GM12878 (cell line): ENCODE measurements around the gene LTN1. TPM values are rescaled to one million over a fixed set of nuclear protein-coding genes. Genes with fewer than 3 reads are reported as not detected.

Source experiments
- ATAC-seq: fragments of 200-7000 bp; cut with Tn5 transposase; 3 replicates; pipeline ENCODE4 v1.9.1; 2020; ENCODE audit warnings: mild to moderate bottlenecking, moderate library complexity
- BruUV-seq: library from RNA; stranded (reverse); fragments of 400-500 nt; replicated peaks from 2 replicates; lab custom pipeline; 2021; lab: Mats Ljungman, UMichigan
- CTCF ChIA-PET: fragments of 300-600 bp; sonication (Branson Sonifier 250); formaldehyde crosslinking; extraction: SDS; loops from one replicate; lab custom pipeline; 2021; ENCODE audit warnings: inconsistent platforms; lab: Yijun Ruan, JAX
- POLR2A ChIA-PET: fragments of 350-600 bp; formaldehyde crosslinking; extraction: SDS; loops from one replicate; lab custom pipeline; 2021; ENCODE audit warnings: inconsistent platforms; lab: Charles Lee
- RAD21 ChIA-PET: fragments of 300-600 bp; sonication (Branson Sonifier 250); formaldehyde crosslinking; loops from one replicate; lab custom pipeline; 2023; ENCODE audit warnings: antibody characterized with exemption; ENCODE audit not compliant: unreplicated experiment; lab: Charles Lee
- SMC1A ChIA-PET: fragments of 300-600 bp; sonication (Branson Sonifier 250); formaldehyde crosslinking; loops from one replicate; lab custom pipeline; 2023; ENCODE audit not compliant: unreplicated experiment, uncharacterized antibody; lab: Charles Lee
- DNase-seq: peaks from one replicate; pipeline ENCODE4 v3.0.0-alpha.2; 2011; ENCODE audit warnings: low read depth, low spot score
- FAIRE-seq: peaks from 3 replicates; lab custom pipeline; 2011; peaks lifted over from hg19 to GRCh38; lab: Jason Lieb, UNC
- H2AFZ ChIP-seq: 2 replicates; pipeline ENCODE4 v1.6.0; 2011; ENCODE audit warnings: low read depth, low read length, control low read depth; ENCODE audit not compliant: control insufficient read depth
- H3K27ac ChIP-seq: 2 replicates; pipeline ENCODE4 v1.5.1; 2011; ENCODE audit warnings: control low read depth; ENCODE audit not compliant: control insufficient read depth, insufficient read depth
- H3K27me3 ChIP-seq, 2 experiments: replicated peaks in 1 of 2; 2 replicates each; pipeline versions ENCODE4 v1.6.0 to v1.6.1; 2011; ENCODE audit warnings: low read length in 1 of 2; ENCODE audit not compliant: control insufficient read depth in 2 of 2, insufficient read depth in 2 of 2
- H3K36me3 ChIP-seq, 2 experiments: 2 replicates each; pipeline ENCODE4 v1.5.1; 2011; ENCODE audit warnings: low read length in 1 of 2; ENCODE audit not compliant: control insufficient read depth in 2 of 2, insufficient read depth in 2 of 2
- H3K4me1 ChIP-seq: 2 replicates; pipeline ENCODE4 v1.6.1; 2011; ENCODE audit warnings: mild to moderate bottlenecking, low read length, moderate library complexity, mixed read lengths; ENCODE audit not compliant: control insufficient read depth, insufficient read depth
- H3K4me2 ChIP-seq: 2 replicates; pipeline ENCODE4 v1.6.0; 2011; ENCODE audit warnings: control low read depth; ENCODE audit not compliant: control insufficient read depth, insufficient read depth
- H3K4me3 ChIP-seq: fragments of 200-600 bp; sonication (generic); 2 replicates; pipeline ENCODE4 v1.5.1; 2016
- H3K79me2 ChIP-seq: 2 replicates; pipeline ENCODE4 v1.6.0; 2011; ENCODE audit warnings: low read length; ENCODE audit not compliant: control insufficient read depth, insufficient read depth
- H3K9ac ChIP-seq: 2 replicates; pipeline ENCODE4 v1.8.0; 2011; ENCODE audit warnings: low read length, control low read depth, mixed read lengths; ENCODE audit not compliant: control insufficient read depth, insufficient read depth
- H3K9me3 ChIP-seq: replicated peaks from 3 replicates; pipeline ENCODE4 v1.5.1; 2011; ENCODE audit warnings: mild to moderate bottlenecking, low read length; ENCODE audit not compliant: control insufficient read depth, insufficient read depth
- H4K20me1 ChIP-seq: 2 replicates; pipeline ENCODE4 v1.6.0; 2011; ENCODE audit not compliant: control insufficient read depth, insufficient read depth
- ZBTB4 ChIP-seq: fragments of 450-650 bp; formaldehyde crosslinking; IDR thresholded peaks from 2 replicates; pipeline ENCODE4 v1.4.0; 2022; ENCODE audit warnings: mild to moderate bottlenecking, moderate library complexity
- ZBTB40 ChIP-seq: fragments of 450-650 bp; IDR thresholded peaks from 2 replicates; pipeline ENCODE4 v1.6.1; 2016; ENCODE audit warnings: mild to moderate bottlenecking, moderate library complexity, borderline replicate concordance
- WGBS: methylation state at CpG from one replicate; pipeline ENCODE4 v1.1.6; 2016; ENCODE audit warnings: low lambda C conversion rate; ENCODE audit not compliant: insufficient replicate concordance, insufficient coverage; ENCODE audit errors: missing lambda C conversion rate; 5-methylcytosine and 5-hydroxymethylcytosine counted together
- in situ Hi-C: fragments of 300-500 bp; cut with MboI; formaldehyde crosslinking; loops from 9 replicates; pipeline ENCODE4 v1.14.3; 2018; ENCODE audit warnings: mixed read lengths
- intact Hi-C: fragments of 100-400 bp; cut with micrococcal nuclease; formaldehyde crosslinking; loops from one replicate; pipeline ENCODE4 v1.14.2; 2022; ENCODE audit not compliant: unreplicated experiment
- polyA plus RNA-seq, 11 experiments: library from polyadenylated mRNA; depleted of rRNA in 4 of 11; unstranded in 6 of 11; stranded (reverse) in 5 of 11; fragments of >200 nt; fragmentation: Nextera tagmentation in 4 of 11; fragmentation: Illumina TruSeq in 1 of 11; extraction: Ambion mirVana in 4 of 11; extraction: Trizol in 1 of 11; gene quantifications; 1 replicate in 1 of 11; 2 replicates in 10 of 11; pipeline versions ENCODE4 v1.2.1 to v1.2.3, GENCODE V29; 2011 to 2016; ENCODE audit warnings: inconsistent platforms in 2 of 11, missing spikeins in 2 of 11, low read depth in 1 of 11
- total RNA-seq, 4 experiments: library from RNA; depleted of rRNA in 3 of 4; stranded (reverse); fragments of >200 nt in 3 of 4; fragmentation: Illumina TruSeq in 1 of 4; extraction: Trizol in 1 of 4; gene quantifications; 2 replicates each; pipeline versions ENCODE4 v1.2.1 to v1.2.3, GENCODE V29; 2013 to 2021

The LTN1 gene
- total and polyA plus RNA-seq, 10 of the 15 experiments (the other 5 are each of a cell fraction or from before 2014, with no cell fraction given): 3.5 to 17.3 (median 12.3) TPM

- 98% methylated on average over 7 of the region's 7 CpGs for WGBS
- in situ Hi-C loops (no loop called here), intact Hi-C loops (no loop called here)
- H3K4me3 ChIP-seq: no peak overlapping the region
- peaks cover 1 to 10% of the 10 kb centered on the region in 2 experiments; a peak in 3 of 4 replicates for H3K36me3 ChIP-seq
- ATAC-seq (no peak), DNase-seq (no peak), FAIRE-seq (no peak)
- ChIA-PET CTCF (interaction anchor here (1.6 kb wide), 1 partner anchor 14 kb away, joined by 3 read pairs; no protein-coding TSS in a partner anchor), RAD21 (no interaction called here), POLR2A (interaction anchor here (0.6 kb wide), 1 partner anchor 36 kb away, joined by 4 read pairs; no protein-coding TSS in a partner anchor), SMC1A (interaction anchor here (0.8 to 1.5 kb wide), 2 partner anchors 10 to 33 kb away, joined by 3 read pairs; partner anchors contain the start of gene LTN1)
- H3K79me2 ChIP-seq: no peaks in the 10 kb centered on the region
- H4K20me1 ChIP-seq: no peaks in the 10 kb centered on the region
- TF ChIP-seq ZBTB40: 0 out of 2 replicates have a peak, but pooled peaks have one; percentile 23
- no peak for TF ChIP-seq ZBTB4
- H3K4me2 ChIP-seq: no peak overlapping the region
- no peaks in the 10 kb centered on the region for H3K27me3 ChIP-seq
- H3K4me1 ChIP-seq: no peaks in the 10 kb centered on the region
- no TSS peak for BruUV-seq
- no peak overlapping the region for H2AFZ ChIP-seq
- H3K9ac ChIP-seq: no peak overlapping the region
- H3K9me3 ChIP-seq: no peaks in the 10 kb centered on the region
- H3K27ac ChIP-seq: no peak overlapping the region
Observed at GRCh38 chr21:28959367-28960099, 33.1 kb downstream of the LTN1 start.
